Measurements from ENCODE around the gene FBXL16. TPM values are rescaled to one million over a fixed set of nuclear protein-coding genes. Genes with fewer than 3 reads are reported as not detected.

The FBXL16 gene
- total RNA-seq, 2 experiments from 2014 or later, result 3.2 to 6.0 TPM

DNA sequence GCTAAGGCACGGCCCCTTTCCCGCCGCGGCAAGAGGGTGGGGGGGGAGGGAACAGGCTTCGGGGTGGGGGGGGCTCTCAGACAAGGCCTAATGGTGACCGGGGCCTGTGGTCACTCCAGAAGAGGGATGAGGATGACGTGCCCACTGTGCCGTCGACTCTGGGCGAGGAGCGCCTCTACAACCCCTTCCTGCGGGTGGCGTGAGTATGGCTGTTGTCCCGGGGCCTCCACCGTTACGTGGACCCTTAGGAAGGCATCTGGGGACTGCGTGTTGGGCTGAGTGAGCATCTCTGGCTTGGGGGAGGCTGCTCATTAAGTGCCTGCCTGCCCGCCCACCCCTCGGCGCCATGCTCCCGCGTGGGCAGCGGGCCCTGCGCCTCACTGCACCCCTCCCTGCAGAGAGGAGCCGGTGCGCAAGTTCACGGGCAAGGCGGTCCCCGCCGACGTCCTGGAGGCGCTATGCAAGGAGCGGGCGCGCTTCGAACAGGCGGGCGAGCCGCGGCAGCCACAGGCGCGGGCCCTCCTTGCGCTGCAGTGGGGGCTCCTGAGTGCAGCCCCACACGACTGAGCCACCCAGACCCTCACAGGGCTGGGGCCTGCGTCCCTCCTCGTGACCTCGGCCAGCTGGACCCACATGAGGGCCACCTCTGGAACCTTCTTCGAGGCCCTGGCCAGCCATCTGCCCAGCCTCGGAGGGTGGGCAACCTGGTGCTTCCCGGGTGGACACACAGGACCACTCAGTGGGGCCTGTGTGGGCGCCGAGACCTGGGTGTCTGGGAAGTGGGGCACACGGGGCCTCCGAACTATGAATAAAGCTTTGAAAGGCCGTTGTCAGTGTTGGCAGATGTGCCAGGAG, 23.5 kb upstream of the FBXL16 start:
- H3K4me1 Mint-ChIP-seq, result peaks cover 3% of the 10 kb centered on the region
- H3K27ac Mint-ChIP-seq, result no peak overlapping the region
- H3K9me3 Mint-ChIP-seq, result no peaks in the 10 kb centered on the region
- no peak for DNase-seq
- H3K4me3 Mint-ChIP-seq, result peak overlapping the region; percentile 65
- no peaks in the 10 kb centered on the region for H3K36me3 Mint-ChIP-seq
- H3K27me3 Mint-ChIP-seq, result no peaks in the 10 kb centered on the region

DNA sequence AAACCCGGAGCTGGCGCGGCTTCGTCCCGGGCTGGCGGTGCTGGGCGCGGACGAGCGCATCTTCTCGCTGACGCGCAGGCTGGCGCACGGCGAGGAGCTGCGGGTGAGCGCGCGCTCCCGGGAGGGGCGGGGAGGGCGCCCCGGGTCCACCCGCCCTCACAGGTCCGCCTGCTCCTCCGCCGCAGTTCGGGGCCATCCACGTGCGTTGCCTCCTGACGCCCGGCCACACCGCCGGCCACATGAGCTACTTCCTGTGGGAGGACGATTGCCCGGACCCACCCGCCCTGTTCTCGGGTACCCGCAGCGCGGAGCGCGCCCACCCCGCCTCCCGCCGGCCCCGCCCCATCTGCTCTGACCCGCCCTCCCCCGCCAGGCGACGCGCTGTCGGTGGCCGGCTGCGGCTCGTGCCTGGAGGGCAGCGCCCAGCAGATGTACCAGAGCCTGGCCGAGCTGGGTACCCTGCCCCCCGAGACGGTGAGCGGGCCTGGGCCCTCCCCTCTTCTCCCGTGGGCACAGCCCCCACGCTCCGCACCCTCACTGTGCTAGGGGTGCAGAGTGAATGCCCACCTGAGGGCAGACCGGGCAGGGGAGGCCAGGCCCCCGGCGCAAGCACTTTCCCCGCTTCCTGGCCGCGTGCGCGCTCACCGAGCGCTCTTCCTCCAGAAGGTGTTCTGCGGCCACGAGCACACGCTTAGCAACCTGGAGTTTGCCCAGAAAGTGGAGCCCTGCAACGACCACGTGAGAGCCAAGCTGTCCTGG, 22.7 kb upstream of the FBXL16 start:
- Mint-ChIP-seq H3K27me3 (no peaks in the 10 kb centered on the region), H3K9me3 (no peaks in the 10 kb centered on the region), H3K27ac (no peak overlapping the region), H3K4me3 (peak overlapping the region; percentile 65), H3K4me1 (peaks cover 3% of the 10 kb centered on the region), H3K36me3 (no peaks in the 10 kb centered on the region)
- peak; percentile 75 for DNase-seq

DNA sequence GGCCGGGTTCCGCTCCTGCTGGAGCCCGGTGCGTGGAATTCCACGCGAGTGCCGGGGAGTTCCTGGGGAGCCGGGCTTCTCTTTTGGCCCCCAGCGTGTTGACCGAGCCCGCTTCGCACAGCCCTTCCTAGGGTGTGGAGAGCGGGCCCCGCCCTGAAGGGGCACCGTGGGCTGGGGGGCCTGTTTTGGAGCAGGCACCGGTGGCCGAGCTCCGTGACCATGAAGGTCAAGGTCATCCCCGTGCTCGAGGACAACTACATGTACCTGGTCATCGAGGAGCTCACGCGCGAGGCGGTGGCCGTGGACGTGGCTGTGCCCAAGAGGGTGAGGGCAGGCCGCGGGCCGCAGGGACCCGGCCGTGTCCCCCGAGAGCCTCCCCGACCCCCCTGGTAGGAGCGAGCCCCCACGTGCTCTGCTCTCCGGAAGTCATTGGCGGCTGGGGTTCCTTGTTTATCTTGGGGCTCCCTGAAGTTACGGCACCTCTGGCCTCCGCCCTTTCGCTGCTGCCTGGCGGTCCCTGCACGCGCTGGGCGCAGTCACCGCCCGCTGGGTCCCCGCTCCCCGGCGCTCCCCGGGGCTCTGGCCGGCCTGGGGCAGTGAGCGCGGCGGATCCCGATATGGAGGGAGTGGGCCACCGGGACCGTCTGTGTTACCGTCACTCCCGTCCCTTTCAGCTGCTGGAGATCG, 21.8 kb upstream of the FBXL16 start:
- Mint-ChIP-seq H3K36me3 (no peaks in the 10 kb centered on the region), H3K4me3 (peak overlapping the region; percentile 60), H3K27ac (no peak overlapping the region), H3K27me3 (no peaks in the 10 kb centered on the region), H3K4me1 (peaks cover 3% of the 10 kb centered on the region), H3K9me3 (no peaks in the 10 kb centered on the region)
- DNase-seq, result peak; percentile 54

DNA sequence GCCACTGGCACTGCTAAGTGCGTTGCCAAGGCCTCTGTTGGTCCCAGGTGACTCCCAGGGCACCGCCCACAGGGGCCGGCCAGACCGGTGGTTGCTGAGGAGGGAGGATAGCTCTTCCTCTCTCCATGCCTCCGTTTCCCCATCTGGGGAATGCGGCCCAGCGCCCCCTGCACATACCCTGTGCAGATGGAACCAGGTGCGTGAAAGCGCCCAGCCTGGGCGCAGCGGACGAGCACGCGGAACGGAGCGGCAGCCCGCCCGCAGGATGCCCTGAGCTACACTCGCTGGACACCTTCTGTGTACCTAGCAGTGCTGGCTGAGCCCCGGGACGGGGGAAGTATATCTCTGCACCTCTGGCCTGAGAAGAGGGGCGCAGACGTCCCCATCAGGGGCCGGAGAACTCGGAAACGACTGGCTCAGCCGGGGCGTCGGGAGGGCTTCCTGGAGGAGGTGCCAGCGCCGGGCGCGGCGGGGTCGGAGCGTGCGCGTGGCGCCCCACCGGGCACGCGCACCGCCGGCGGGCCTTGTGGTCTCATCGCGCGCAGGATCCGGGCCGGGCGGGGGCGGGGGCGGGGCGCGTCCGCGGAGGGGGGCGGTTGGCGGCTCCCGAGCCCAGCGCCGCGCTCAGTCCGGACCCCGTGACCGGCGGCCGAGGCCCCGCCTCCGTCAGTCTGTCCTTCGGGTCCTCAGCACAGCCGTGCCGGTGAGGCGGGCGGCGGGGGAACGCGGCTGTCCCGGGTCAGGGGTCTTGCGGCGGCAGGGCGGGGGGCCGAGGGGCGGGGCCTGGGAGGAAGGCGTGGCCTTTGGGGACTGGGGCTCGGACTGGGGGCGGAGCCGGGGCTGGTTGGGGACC, 21.1 kb upstream of the FBXL16 start, which contains the start of the genes CCDC78 and HAGHL:
TSS of gene CCDC78 (minus strand) at position 6 of the 853 bp plus-strand sequence. CDS start 76 bp downstream, outside the sequence.
TSS of gene HAGHL (plus strand) at position 669 of the 853 bp plus-strand sequence. CDS start 404 bp downstream, outside the sequence.
- no peaks in the 10 kb centered on the region for H3K9me3 Mint-ChIP-seq
- peak within 1 kb of the TSS; percentile 64 for H3K4me3 Mint-ChIP-seq
- H3K27ac Mint-ChIP-seq, result peak within 1 kb of the TSS; percentile 58
- H3K36me3 Mint-ChIP-seq, result no peaks in the 10 kb centered on the region
- peaks cover 3% of the 10 kb centered on the region for H3K4me1 Mint-ChIP-seq
- H3K27me3 Mint-ChIP-seq, result no peaks in the 10 kb centered on the region
- peak; percentile 67 for DNase-seq

DNA sequence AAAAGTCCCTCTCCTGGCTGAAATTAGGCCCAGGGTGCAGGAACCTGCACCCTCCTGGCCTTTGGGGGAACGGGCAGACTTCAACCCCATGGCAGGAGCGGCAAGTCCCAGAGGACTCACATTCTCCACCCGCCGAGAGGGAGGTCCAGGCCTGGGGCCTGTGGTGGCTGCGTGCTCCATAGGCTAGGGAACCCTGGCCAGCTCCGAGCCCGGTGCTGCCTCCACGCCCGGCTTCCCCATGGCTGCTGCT, 20.5 kb upstream of the FBXL16 start:
- Mint-ChIP-seq H3K27ac (no peak overlapping the region), H3K4me3 (no peak overlapping the region), H3K27me3 (no peaks in the 10 kb centered on the region), H3K36me3 (no peaks in the 10 kb centered on the region), H3K4me1 (peaks cover 3% of the 10 kb centered on the region), H3K9me3 (no peaks in the 10 kb centered on the region)
- DNase-seq, result no peak

DNA sequence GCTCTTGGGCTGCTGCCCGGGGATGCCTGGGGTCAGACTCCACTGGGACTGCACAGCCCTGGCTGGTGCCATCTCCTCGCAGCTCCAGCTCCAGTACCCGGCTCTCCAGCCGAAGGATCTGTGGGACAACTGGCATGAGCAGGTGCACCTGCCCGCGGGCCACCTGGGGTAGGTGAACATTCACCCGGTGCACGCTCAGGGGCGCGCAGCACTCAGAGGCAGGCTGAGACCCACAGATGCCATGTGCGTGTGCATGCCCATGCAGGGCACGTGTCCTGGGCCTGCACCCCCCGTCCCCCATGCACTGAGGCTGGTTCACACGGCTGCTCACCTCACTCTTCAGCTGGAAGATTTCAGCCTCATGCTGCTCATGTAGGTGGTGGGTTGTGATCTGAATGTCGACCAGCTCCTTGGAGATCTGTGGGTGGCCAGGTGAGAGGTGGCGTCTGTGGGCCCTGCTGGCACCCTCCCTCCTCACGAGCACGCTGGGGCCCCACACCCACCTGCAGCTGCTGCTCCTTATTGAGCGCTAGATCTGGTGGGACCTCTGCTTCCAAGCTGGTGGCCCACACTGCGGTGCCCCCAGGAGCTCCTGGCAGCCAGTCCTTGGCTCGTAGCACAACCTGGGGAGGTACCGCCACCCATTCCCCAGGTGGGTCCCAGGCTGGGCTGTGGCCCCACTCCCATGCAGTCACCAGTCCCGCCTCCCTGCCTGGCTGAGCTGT, 20.0 kb upstream of the FBXL16 start:
- Mint-ChIP-seq H3K27ac (no peak overlapping the region), H3K27me3 (no peaks in the 10 kb centered on the region), H3K9me3 (no peaks in the 10 kb centered on the region), H3K4me1 (peaks cover 4% of the 10 kb centered on the region), H3K4me3 (no peak overlapping the region), H3K36me3 (no peaks in the 10 kb centered on the region)
- DNase-seq, result no peak

DNA sequence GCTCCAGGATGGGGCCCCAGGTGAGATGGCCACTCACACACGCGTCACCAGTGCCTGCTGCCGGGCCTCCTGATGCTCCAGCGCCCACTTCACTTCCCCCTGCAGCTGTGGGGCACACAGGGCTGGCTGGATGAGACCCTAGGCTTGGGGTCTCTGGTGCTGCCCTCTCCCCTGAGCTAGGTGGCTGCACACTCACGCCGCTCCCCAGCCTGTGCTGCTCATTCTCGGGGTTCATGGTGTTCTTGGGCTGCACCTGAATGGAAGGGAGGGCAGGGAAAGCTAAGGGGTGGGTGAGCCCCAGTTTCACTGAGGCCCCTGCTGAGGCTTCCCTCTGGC, 19.4 kb upstream of the FBXL16 start:
- H3K4me3 Mint-ChIP-seq, result no peak overlapping the region
- no peak for DNase-seq
- H3K4me1 Mint-ChIP-seq, result peaks cover 8% of the 10 kb centered on the region
- no peaks in the 10 kb centered on the region for H3K9me3 Mint-ChIP-seq
- H3K27ac Mint-ChIP-seq, result no peak overlapping the region
- no peaks in the 10 kb centered on the region for H3K36me3 Mint-ChIP-seq
- no peaks in the 10 kb centered on the region for H3K27me3 Mint-ChIP-seq

DNA sequence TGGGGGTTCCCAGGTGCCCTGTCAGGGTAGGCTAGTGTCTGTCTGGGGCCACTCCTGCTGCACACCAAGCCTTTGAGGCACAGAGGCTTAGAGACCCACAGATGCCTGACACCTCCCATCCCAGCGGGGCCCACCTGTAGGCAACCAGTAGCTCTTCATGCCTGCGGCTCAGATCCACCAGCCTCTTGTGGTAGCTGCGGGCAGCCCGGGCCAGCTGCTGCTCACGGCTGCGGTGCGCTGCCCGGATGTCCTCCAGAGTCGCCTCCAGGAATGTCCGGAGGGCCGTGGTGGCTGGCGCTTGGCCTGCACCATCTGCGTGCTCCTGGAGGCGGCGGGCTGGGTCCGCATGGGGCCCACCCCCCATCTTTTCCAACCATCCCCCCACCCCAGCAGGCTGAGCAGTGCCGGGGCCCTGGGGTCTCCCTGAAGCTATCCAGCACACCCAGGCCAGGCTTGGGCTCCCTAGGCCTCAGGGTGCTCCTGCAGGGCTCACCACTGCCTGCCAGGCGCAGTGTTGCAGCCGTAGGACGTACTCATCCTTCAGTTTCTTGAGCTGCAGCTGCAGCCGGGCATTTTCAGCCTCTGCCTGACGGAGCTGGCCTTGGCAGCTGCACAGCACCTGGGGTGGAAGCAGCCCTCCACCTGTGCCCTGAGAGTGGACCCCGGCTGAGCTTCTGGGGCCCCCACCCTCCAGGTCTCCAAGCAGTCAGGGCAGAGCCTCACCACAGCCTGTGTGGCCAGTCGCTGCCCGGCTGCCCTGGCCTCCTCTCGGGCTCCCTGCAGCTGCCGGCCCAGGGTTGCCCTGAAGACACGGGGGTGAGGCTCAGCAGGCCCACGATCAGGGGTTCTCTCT, 18.8 kb upstream of the FBXL16 start:
- no peak overlapping the region for H3K4me3 Mint-ChIP-seq

DNA sequence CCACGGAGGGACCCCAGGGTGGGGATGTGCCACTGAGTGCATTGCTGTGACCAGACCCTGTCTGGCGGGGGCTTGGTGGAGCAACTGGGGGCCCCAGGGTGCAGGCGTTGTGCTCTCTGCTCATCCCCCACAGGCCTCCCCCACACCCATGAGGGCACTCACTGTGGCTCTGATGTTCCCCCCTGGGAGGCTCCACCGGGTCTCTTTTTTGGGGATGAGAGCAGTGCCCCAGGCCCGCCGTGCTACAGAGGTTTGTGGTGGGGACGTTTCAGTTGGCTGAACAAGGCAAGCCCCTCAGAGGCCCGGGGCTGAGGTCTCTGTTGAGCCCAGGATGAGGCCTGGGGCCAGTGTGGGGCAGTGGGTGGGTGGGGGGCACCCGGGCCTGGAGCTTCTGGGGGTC, 18.1 kb upstream of the FBXL16 start:
- H3K27ac Mint-ChIP-seq, result no peak overlapping the region
- H3K4me1 Mint-ChIP-seq, result peaks cover 16% of the 10 kb centered on the region
- DNase-seq, result no peak
- H3K9me3 Mint-ChIP-seq, result no peaks in the 10 kb centered on the region
- H3K4me3 Mint-ChIP-seq, result no peak overlapping the region
- no peaks in the 10 kb centered on the region for H3K36me3 Mint-ChIP-seq
- H3K27me3 Mint-ChIP-seq, result no peaks in the 10 kb centered on the region

More for the DNA sequence above, 18.8 kb upstream of the FBXL16 start:
- Mint-ChIP-seq H3K36me3 (no peaks in the 10 kb centered on the region), H3K4me1 (peaks cover 9% of the 10 kb centered on the region), H3K27me3 (no peaks in the 10 kb centered on the region), H3K27ac (no peak overlapping the region), H3K9me3 (no peaks in the 10 kb centered on the region)
- DNase-seq, result no peak

DNA sequence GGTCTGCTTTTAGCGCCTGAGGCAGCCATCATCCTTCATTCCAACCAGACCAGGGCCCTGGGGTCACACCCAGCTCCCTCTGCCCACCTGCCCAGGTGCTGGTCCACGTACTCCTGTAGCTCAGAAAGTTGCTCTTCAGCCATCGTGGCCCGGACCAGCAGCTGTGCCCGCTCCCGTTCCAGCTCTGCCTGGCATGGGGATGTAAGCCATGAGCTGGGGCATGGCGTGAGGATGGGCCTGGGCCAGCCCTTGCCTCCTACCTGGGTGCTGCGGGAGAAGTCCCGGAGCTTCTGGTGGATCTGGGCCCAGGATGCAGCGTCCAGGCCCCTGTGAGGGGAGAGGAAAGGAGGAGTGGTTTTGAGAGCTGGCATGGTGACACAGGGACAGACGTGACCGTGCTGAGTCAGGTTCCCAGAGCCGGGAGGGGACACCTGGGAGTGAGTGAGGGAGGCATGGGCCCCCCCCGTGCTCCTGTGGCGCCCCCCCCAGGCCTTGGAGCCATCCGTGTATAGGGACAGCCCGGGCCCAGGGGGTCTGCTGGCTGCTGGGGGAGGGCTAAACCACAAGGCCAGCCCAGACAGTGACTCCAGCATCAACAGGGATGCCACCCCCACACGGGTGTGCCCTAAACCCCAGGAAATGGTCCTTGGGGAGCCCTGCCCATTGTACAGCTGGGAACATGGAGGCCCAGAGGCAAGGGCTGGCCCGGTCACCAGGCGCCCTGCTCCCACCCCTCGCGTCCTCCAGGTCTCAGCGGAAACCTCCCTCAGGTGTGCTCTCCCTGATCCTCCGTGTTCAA, 17.4 kb upstream of the FBXL16 start:
- Mint-ChIP-seq H3K4me1 (peaks cover 20% of the 10 kb centered on the region), H3K27ac (no peak overlapping the region), H3K9me3 (no peaks in the 10 kb centered on the region), H3K36me3 (no peaks in the 10 kb centered on the region), H3K27me3 (no peaks in the 10 kb centered on the region), H3K4me3 (peak overlapping the region; percentile 22)
- no peak for DNase-seq

DNA sequence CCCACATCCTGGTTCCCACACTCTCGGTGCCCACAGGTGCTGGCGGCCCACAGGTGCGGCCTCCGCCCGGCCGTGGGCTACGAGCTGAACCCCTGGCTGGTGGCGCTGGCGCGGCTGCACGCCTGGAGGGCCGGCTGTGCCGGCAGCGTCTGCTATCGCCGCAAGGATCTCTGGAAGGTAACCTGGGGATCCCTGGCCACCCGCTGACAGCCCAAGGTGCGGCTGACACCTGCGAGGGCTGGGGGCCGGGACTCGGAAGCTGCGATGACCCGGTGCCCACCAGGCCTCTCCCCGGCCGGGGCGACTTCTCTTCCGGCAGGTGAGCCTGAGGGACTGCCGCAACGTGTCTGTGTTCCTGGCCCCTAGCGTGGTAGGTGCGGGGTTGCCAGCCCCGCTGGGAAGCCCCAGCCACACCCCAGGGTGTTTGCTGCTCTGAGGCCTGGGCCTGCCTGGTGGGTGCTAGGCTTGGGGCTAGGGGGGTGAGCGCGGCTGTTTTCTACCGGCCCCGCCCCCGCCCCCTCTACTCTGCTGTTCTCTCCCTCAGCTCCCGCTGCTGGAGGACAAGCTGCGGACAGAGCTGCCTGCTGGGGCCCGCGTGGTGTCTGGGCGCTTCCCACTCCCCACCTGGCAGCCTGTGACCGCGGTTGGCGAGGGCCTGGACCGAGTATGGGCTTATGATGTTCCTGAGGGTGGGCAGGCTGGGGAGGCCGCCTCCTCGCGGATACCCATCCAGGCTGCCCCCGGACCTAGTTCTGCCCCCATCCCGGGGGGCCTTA, 16.4 kb upstream of the FBXL16 start:
- H3K27ac Mint-ChIP-seq, result no peak overlapping the region
- H3K4me3 Mint-ChIP-seq, result peak overlapping the region; percentile 60
- DNase-seq, result peak; percentile 48
- H3K9me3 Mint-ChIP-seq, result no peaks in the 10 kb centered on the region
- no peaks in the 10 kb centered on the region for H3K36me3 Mint-ChIP-seq
- peaks cover 20% of the 10 kb centered on the region for H3K4me1 Mint-ChIP-seq
- H3K27me3 Mint-ChIP-seq, result no peaks in the 10 kb centered on the region

All from activated naive CD8-positive, alpha-beta T cell treated with anti-CD3 and anti-CD28 coated beads for 36 hours (primary cell).